SH-SY5Y (cell line): ENCODE data around the gene NSMCE4A.

Experiments used
- GATA2 ChIP-seq: IDR thresholded peaks from 2 replicates; pipeline ENCODE4 v1.6.1; 2011; ENCODE audit warnings: mild to moderate bottlenecking, low read depth, low read length
- GATA3 ChIP-seq: IDR thresholded peaks from 2 replicates; pipeline ENCODE4 v1.6.1; 2011; ENCODE audit warnings: low read depth, mild to moderate bottlenecking, low read length, moderate library complexity

The NSMCE4A gene

DNA sequence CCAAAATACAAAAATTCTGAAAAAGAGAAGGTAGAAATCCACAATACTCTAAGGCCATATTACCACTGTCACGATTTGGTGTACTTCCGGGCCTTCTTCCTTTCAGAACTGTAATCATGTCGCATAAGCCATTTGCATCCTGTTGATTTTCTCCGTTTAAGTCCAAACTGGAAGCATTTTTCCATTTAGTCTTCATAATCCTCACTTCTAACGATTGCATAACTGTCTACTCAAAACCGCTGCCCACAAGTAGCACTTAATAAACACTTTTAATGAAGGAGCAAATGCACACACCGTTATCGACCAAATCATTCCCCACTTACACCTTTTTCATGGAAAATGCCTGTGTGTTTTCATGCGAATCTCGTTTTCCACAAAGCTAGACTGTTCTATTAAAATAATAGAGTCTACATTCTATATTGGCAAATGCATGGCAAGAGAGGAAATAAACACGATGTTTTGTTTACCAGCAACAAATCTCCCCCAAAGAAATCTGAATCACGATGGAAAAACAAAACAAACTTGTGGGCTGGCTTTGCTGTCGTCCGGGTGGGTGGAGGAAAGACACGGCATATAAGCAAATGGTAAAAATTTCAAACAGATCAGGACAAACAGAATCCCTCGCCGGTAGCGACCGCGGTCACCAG, 48.2 kb downstream of the NSMCE4A start:
- no peak for TF ChIP-seq GATA2

DNA sequence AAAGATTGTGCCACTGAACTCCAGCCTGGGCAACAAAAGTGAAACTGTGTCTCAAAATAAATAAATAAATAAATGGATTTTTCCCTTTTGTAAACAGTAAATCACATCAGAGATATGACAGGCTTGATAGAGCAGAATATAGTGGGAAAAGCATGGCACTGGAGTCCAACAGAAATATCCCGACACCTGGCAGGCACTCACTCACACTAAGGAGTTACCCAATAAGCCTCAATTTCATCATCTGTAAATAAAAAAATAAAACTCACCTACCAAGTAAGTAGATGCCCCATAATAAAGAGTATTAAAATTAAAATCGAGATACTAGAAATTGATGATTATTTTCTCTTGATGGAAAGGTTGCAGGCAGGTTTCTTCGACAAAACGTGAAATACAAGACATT, 48.9 kb downstream of the NSMCE4A start:
- TF ChIP-seq GATA3 (no peak), GATA2 (no peak)

DNA sequence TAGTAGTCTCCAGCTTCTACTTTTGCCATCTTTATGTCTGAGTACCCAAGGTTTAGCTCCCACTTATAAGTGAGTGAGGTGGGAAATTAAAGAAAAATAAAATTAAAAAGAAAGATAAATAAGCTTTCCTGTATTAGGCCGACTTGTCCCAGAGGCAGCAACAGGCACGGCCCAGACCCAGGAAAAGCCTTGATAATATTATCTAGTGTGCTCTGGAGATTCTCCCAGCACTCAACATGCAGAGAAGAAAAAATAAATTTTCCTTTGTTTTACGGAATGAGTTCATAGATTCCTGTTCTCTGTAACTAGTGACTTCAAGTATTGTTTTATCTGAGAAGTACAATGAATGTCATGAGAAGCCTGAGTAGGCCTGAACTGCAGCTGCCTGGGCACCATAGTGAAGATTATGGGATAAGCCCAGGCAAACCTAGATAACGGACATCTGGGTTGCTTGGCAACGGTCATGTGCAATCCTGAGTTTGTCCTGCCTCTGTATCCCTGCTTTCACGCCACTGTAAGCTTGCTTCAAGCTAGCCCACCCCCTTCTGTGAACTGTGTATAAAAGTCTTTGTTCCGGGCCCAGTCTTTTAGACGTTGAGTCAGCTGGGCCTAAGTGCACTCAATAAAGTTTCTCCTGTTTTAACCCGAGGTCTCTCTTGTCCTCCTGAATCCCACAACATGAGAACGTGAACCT, 53.6 kb downstream of the NSMCE4A start:
- TF ChIP-seq GATA3 (peak; percentile 92), GATA2 (peak; percentile 95)

DNA sequence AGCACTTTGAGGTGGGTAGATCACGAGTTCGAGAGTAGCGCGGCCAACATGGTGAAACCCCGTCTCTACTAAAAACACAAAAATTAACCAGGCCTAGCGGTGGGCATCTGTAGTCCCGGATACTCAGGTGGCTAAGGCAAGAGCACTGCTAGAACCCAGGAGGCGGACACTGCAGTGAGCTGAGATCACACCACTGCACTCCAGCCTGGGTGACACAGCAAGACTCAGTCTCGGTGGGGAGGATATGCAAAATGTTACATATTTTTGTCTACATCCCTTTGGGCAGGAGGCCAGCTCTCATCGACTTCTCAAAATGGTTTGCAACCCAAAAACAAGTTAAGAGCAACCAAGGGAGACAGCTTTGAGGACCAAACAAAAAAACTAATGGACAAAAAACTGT, 55.4 kb downstream of the NSMCE4A start:
- TF ChIP-seq GATA3 = no peak
- no peak for TF ChIP-seq GATA2

- TF ChIP-seq GATA3 (no peak), GATA2 (no peak)
These were observed 60.4 kb downstream of the NSMCE4A start for GRCh38 chr10:121914661-121915060.

DNA sequence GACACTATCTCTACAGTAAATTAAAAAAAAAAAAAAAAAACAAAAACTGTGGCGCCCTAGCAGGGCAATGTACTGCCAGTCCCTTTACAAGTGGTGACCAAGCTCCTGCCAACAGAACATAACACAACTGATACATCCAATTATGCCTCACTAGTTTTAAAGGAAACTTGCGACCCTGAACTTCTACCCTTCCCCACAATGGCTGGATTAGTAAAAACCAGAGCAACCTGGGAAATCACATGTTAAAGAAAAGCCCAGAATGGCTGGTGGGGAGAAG, 63.7 kb downstream of the NSMCE4A start:
- TF ChIP-seq GATA2 = no peak
- TF ChIP-seq GATA3 = no peak

DNA sequence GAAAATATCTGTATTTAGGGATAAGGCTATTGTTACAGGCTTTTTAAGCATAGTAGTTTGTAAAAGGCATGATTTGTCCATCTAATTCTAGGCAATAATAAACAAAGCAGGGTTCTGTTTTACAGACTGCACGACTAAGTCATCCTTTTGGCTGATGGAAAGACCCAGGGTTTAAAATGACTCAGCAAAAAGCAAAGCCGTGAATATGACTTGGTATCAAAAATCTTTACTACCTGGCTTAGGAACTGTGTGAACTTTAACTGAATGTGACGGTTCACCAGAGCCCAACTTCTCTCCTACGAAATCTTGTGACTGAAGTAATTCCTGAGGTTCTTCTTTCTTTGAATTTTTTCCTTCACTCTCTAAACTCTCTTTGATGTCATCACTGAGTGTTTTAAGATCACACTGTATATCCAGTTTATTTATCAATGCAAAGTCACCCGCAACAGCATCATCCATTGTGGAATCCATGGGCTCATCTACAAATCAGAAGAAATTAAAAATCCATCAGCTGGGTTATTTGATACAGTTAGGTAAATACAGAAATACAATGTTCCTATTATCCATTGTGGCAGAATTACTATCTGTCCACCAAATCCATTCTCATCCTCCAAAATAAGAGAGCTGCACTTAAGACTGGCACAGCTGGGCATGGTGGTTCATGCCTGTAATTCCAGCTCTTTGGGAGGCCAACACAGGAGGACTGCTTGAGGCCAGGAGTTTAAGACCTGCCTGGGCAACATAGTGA, 64.2 kb downstream of the NSMCE4A start:
- no peak for TF ChIP-seq GATA3
